H1 (cell line): ENCODE measurements around the gene ITPRIPL2. TPM values are rescaled to one million over a fixed set of nuclear protein-coding genes. Genes with fewer than 3 reads are reported as not detected.

Experiments
- CTCF ChIA-PET: fragments of 300-600 bp; sonication (Branson Sonifier 250); formaldehyde crosslinking; loops from one replicate; lab custom pipeline; 2021; ENCODE audit not compliant: partially characterized antibody; lab: Charles Lee
- POLR2A ChIA-PET: fragments of 300-600 bp; sonication (Branson Sonifier 250); formaldehyde crosslinking; loops from one replicate; lab custom pipeline; 2021; ENCODE audit warnings: inconsistent platforms; ENCODE audit not compliant: partially characterized antibody; lab: Charles Lee
- DNase-seq, 2 experiments: peaks; one replicate each; pipeline versions ENCODE4 v3.0.0 to v3.0.0-alpha.2; 2010 to 2022; ENCODE audit warnings: low spot score in 2 of 2, low read depth in 1 of 2, mixed read lengths in 1 of 2
- FAIRE-seq: peaks from 2 replicates; lab custom pipeline; 2011; peaks lifted over from hg19 to GRCh38; lab: Jason Lieb, UNC
- H2AFZ ChIP-seq: 2 replicates; pipeline ENCODE4 v1.8.1; 2012; ENCODE audit warnings: low read length, inconsistent platforms
- H2AK5ac ChIP-seq: 2 replicates; pipeline ENCODE4 v1.6.1; 2013; ENCODE audit warnings: low read depth, low read length
- H2BK120ac ChIP-seq: replicated peaks from 2 replicates; pipeline ENCODE3; 2013; ENCODE audit warnings: low read depth, low read length, inconsistent platforms
- H2BK12ac ChIP-seq: 2 replicates; pipeline ENCODE4 v1.6.1; 2013; ENCODE audit warnings: low read depth, low read length
- H2BK15ac ChIP-seq: 2 replicates; pipeline ENCODE4 v1.6.1; 2013; ENCODE audit warnings: low read length
- H2BK20ac ChIP-seq: 2 replicates; pipeline ENCODE4 v1.6.1; 2013; ENCODE audit warnings: low read length
- H2BK5ac ChIP-seq: 2 replicates; pipeline ENCODE4 v1.6.1; 2013; ENCODE audit warnings: low read depth, low read length
- H3K14ac ChIP-seq: 2 replicates; pipeline ENCODE4 v1.6.1; 2013; ENCODE audit warnings: inconsistent platforms; ENCODE audit not compliant: insufficient read length
- H3K18ac ChIP-seq: 2 replicates; pipeline ENCODE4 v1.6.1; 2013; ENCODE audit warnings: low read length; ENCODE audit errors: extremely low read depth
- H3K23ac ChIP-seq: 2 replicates; pipeline ENCODE4 v1.6.1; 2013; ENCODE audit warnings: inconsistent platforms; ENCODE audit not compliant: insufficient read length
- H3K23me2 ChIP-seq: 2 replicates; pipeline ENCODE4 v1.6.1; 2013; ENCODE audit warnings: low read depth, low read length
- H3K27ac ChIP-seq: 2 replicates; pipeline ENCODE4 v1.6.1; 2011; ENCODE audit warnings: low read depth, low read length, inconsistent platforms
- H3K27me3 ChIP-seq, 4 experiments: replicated peaks in 1 of 4; 1 replicate in 1 of 4; 2 replicates in 3 of 4; pipeline versions ENCODE4 v1.6.1 to v1.8.1; 2011 to 2013; ENCODE audit warnings: low read length in 3 of 4, mild to moderate bottlenecking in 3 of 4, inconsistent platforms in 2 of 4, mixed read lengths in 2 of 4, moderate library complexity in 1 of 4; ENCODE audit not compliant: control insufficient read depth in 3 of 4, insufficient read depth in 3 of 4; ENCODE audit errors: extremely low read depth in 1 of 4
- H3K36me3 ChIP-seq, 4 experiments: 2 replicates each; pipeline versions ENCODE4 v1.6.1 to v1.8.1; 2011 to 2013; ENCODE audit warnings: mild to moderate bottlenecking in 4 of 4, low read length in 3 of 4, moderate library complexity in 2 of 4, control low read depth in 1 of 4, inconsistent platforms in 1 of 4; ENCODE audit not compliant: insufficient read depth in 4 of 4, control insufficient read depth in 2 of 4
- H3K4ac ChIP-seq: replicated peaks from 2 replicates; pipeline ENCODE3; 2013; ENCODE audit warnings: low read length, low read depth, mixed read lengths, inconsistent platforms; ENCODE audit not compliant: insufficient read length
- H3K4me1 ChIP-seq, 4 experiments: replicated peaks in 1 of 4; 1 replicate in 1 of 4; 2 replicates in 3 of 4; pipeline versions ENCODE4 v1.6.1 to v1.8.1; 2011 to 2013; ENCODE audit warnings: low read length in 3 of 4, inconsistent platforms in 2 of 4, mixed read lengths in 1 of 4; ENCODE audit not compliant: insufficient read depth in 4 of 4, control insufficient read depth in 3 of 4
- H3K4me2 ChIP-seq, 2 experiments: 2 replicates each; pipeline versions ENCODE4 v1.6.1 to v1.8.1; 2011 to 2013; ENCODE audit warnings: low read depth in 2 of 2, low read length in 2 of 2, control low read depth in 1 of 2, inconsistent platforms in 1 of 2, mild to moderate bottlenecking in 1 of 2; ENCODE audit not compliant: insufficient read depth in 1 of 2
- H3K4me3 ChIP-seq, 4 experiments: fragments of 200-600, 300-600 bp in 1 of 4; sonication (generic), shearing (Covaris generic), sonication (Bioruptor Twin) in 1 of 4; 2 replicates each; pipeline versions ENCODE4 v1.5.1 to v1.8.1; 2011 to 2016; ENCODE audit warnings: low read length in 4 of 4, low read depth in 3 of 4, control low read depth in 2 of 4, inconsistent platforms in 2 of 4, mild to moderate bottlenecking in 2 of 4, mixed read lengths in 1 of 4, moderate library complexity in 1 of 4; ENCODE audit not compliant: insufficient read depth in 2 of 4; ENCODE audit errors: extremely low read depth in 1 of 4
- H3K56ac ChIP-seq: replicated peaks from 2 replicates; pipeline ENCODE3; 2013; ENCODE audit warnings: low read depth, mild to moderate bottlenecking, mixed read lengths, low read length, inconsistent platforms; ENCODE audit not compliant: insufficient read length
- H3K79me1 ChIP-seq: 2 replicates; pipeline ENCODE4 v1.6.1; 2013; ENCODE audit warnings: low read depth, low read length, control low read depth
- H3K79me2 ChIP-seq, 2 experiments: 2 replicates each; pipeline versions ENCODE4 v1.6.1 to v1.8.1; 2012 to 2013; ENCODE audit warnings: low read length in 2 of 2, mild to moderate bottlenecking in 2 of 2, inconsistent platforms in 1 of 2; ENCODE audit not compliant: insufficient read depth in 2 of 2, control insufficient read depth in 1 of 2
- H3K9ac ChIP-seq, 4 experiments: replicated peaks in 1 of 4; 1 replicate in 1 of 4; 2 replicates in 3 of 4; pipeline versions ENCODE4 v1.6.1 to v1.8.1; 2011 to 2013; ENCODE audit warnings: low read depth in 3 of 4, low read length in 3 of 4, control low read depth in 2 of 4, mild to moderate bottlenecking in 2 of 4, moderate library complexity in 2 of 4, inconsistent platforms in 1 of 4; ENCODE audit errors: extremely low read depth in 1 of 4
- H3K9me3 ChIP-seq, 2 experiments: 2 replicates each; pipeline versions ENCODE4 v1.6.1 to v1.8.1; 2012 to 2013; ENCODE audit warnings: mild to moderate bottlenecking in 2 of 2, moderate library complexity in 2 of 2, control low read depth in 1 of 2, inconsistent platforms in 1 of 2, low read depth in 1 of 2, low read length in 1 of 2, mixed read lengths in 1 of 2; ENCODE audit not compliant: insufficient read depth in 2 of 2
- H4K20me1 ChIP-seq, 2 experiments: replicated peaks in 1 of 2; 2 replicates each; pipeline versions ENCODE3 to v1.8.1; 2011 to 2013; ENCODE audit warnings: inconsistent platforms in 2 of 2, low read length in 2 of 2, mild to moderate bottlenecking in 1 of 2; ENCODE audit not compliant: insufficient read depth in 2 of 2, control insufficient read depth in 1 of 2
- H4K5ac ChIP-seq: 2 replicates; pipeline ENCODE4 v1.6.1; 2013; ENCODE audit warnings: low read length, low read depth, mixed read lengths, inconsistent platforms; ENCODE audit not compliant: insufficient read length
- H4K8ac ChIP-seq: 2 replicates; pipeline ENCODE4 v1.8.0; 2013; ENCODE audit warnings: mild to moderate bottlenecking, moderate library complexity, low read length, inconsistent platforms; ENCODE audit not compliant: insufficient read depth; ENCODE audit errors: extremely low read depth
- H4K91ac ChIP-seq: replicated peaks from 2 replicates; pipeline ENCODE3; 2013; ENCODE audit warnings: low read length, mixed read lengths, inconsistent platforms; ENCODE audit not compliant: insufficient read length
- ATF3 ChIP-seq: IDR thresholded peaks from 2 replicates; pipeline ENCODE4 v1.6.1; 2011; ENCODE audit warnings: low read depth, mild to moderate bottlenecking, low read length; ENCODE audit not compliant: insufficient read depth
- SRF ChIP-seq: IDR thresholded peaks from 2 replicates; pipeline ENCODE4 v1.6.1; 2011; ENCODE audit warnings: mild to moderate bottlenecking, low read depth, low read length, moderate library complexity
- WGBS, 2 experiments: shearing (Covaris generic) in 1 of 2; methylation state at CpG; one replicate each; pipeline versions ENCODE4 v1.1.6 to v1.1.7; 2013 to 2015; ENCODE audit warnings: low lambda C conversion rate in 2 of 2, mixed read lengths in 2 of 2, inconsistent platforms in 1 of 2, low coverage in 1 of 2, missing lambda C conversion rate in 1 of 2; ENCODE audit not compliant: insufficient replicate concordance in 2 of 2, insufficient coverage in 1 of 2, insufficient read length in 1 of 2; ENCODE audit errors: extremely low coverage in 1 of 2, missing lambda C conversion rate in 1 of 2; 5-methylcytosine and 5-hydroxymethylcytosine counted together
- polyA plus RNA-seq, 7 experiments: library from polyadenylated mRNA; depleted of rRNA in 3 of 7; stranded (reverse) in 5 of 7; unstranded in 2 of 7; fragments of >200 nt in 5 of 7; fragments of 200-250 nt in 2 of 7; gene quantifications; 1 replicate in 5 of 7; 2 replicates in 1 of 7; 4 replicates in 1 of 7; pipeline versions ENCODE4 v1.2.1 to v1.2.3, GENCODE V29; 2011 to 2013; ENCODE audit warnings: missing spikeins in 2 of 7, mixed read lengths in 2 of 7
- total RNA-seq: library from RNA; stranded (reverse); fragmentation: NEBNext Ultra II Directional; extraction: Animal tissue kit (Norgen Biotek cat#: 25700); gene quantifications from 2 replicates; pipeline ENCODE4 v1.2.1, GENCODE V29; 2021

The ITPRIPL2 gene
- total and polyA plus RNA-seq, 2 of the 8 experiments (the other 6 are each of a cell fraction or from before 2014, with no cell fraction given) = 1.1 to 3.4 TPM

GRCh38 chr16:19093631-19094541 lies 19.9 kb upstream of the ITPRIPL2 start:
- Histone ChIP-seq H2AFZ (no peak overlapping the region), H3K27ac (no peak overlapping the region), H2BK12ac (0 out of 2 replicates have a peak overlapping the region, but pooled peaks have one; percentile 53), H3K4me1 (no peaks in the 10 kb centered on the region), H4K8ac (no peak overlapping the region), H3K4me2 (no peak overlapping the region), H2BK5ac (no peak overlapping the region), H2BK15ac (peak overlapping the region; percentile 46; the same call in 1 of the 2 replicates), H3K4ac (no peak overlapping the region), H3K9ac (no peak overlapping the region; a peak in 1 of 7 replicates), H4K20me1 (no peaks in the 10 kb centered on the region), H2BK120ac (no peak overlapping the region), H3K9me3 (no peaks in the 10 kb centered on the region; a peak in 1 of 4 replicates), H3K18ac (no peak overlapping the region), H4K91ac (no peak overlapping the region), H3K4me3 (no peak overlapping the region), H2BK20ac (0 out of 2 replicates have a peak overlapping the region, but pooled peaks have one; percentile 34), H3K23ac (no peak overlapping the region), H3K56ac (no peak overlapping the region), H3K14ac (no peak overlapping the region), H4K5ac (no peak overlapping the region), H3K79me2 (no peaks in the 10 kb centered on the region), H3K36me3 (no peaks in the 10 kb centered on the region), H3K79me1 (no peaks in the 10 kb centered on the region), H3K27me3 (no peaks in the 10 kb centered on the region; a peak in 1 of 7 replicates), H2AK5ac (0 out of 2 replicates have a peak overlapping the region, but pooled peaks have one; percentile 53), H3K23me2 (no peaks in the 10 kb centered on the region)
- WGBS, 2 experiments = 83% methylated on average over 14 of the region's 15 CpGs; no CpG with 5 or more reads in 1 of the 2 experiments
- TF ChIP-seq SRF (no peak), ATF3 (no peak)
- no peak for DNase-seq
- ChIA-PET POLR2A (interaction anchor here (1.0 to 1.5 kb wide), 4 partner anchors 8 to 26 kb away, joined by 3 to 5 read pairs (median 4); no protein-coding TSS in a partner anchor), CTCF (interaction anchor here (0.6 to 2.5 kb wide), 20 partner anchors 8 to 409 kb away, joined by 3 to 27 read pairs (median 4); no protein-coding TSS in a partner anchor)
- FAIRE-seq = no peak
